HT1080 (cell line): Measurements from ENCODE around the gene SIK2. TPM values are rescaled to one million over a fixed set of nuclear protein-coding genes. Genes with fewer than 3 reads are reported as not detected.
A peak's percentile ranks its signal among the peaks of the same experiment; 100 is the strongest.

Experiments
- DNase-seq: peaks from one replicate; pipeline ENCODE4 v3.0.0-alpha.2; 2015; ENCODE audit warnings: low read depth
- total RNA-seq: library from RNA; depleted of rRNA; stranded (reverse); fragments of >200 nt; shearing (Covaris generic); gene quantifications from 2 replicates; pipeline ENCODE4 v1.2.3, GENCODE V29; 2014

The SIK2 gene
- total RNA-seq, 1 experiment from 2014 or later: 9.2 TPM

GRCh38 chr11:111729071-111729830 is 127.0 kb downstream of the SIK2 start:
- no peak for DNase-seq

GRCh38 chr11:111729831-111730311 is 127.6 kb downstream of the SIK2 start:
- no peak for DNase-seq

- no peak for DNase-seq
These were observed 128.8 kb downstream of the SIK2 start for GRCh38 chr11:111730871-111731591.

- no peak for DNase-seq
These were observed 129.6 kb downstream of the SIK2 start for GRCh38 chr11:111731821-111732220.

GRCh38 chr11:111733016-111733415 is 130.8 kb downstream of the SIK2 start:
- peak; percentile 42 for DNase-seq

GRCh38 chr11:111733611-111734088 is 131.4 kb downstream of the SIK2 start:
- DNase-seq: no peak

- no peak for DNase-seq
These were observed 132.1 kb downstream of the SIK2 start for GRCh38 chr11:111734101-111734953.

- no peak for DNase-seq
These were observed 132.7 kb downstream of the SIK2 start for GRCh38 chr11:111734954-111735261.

GRCh38 chr11:111735262-111736116 is 133.2 kb downstream of the SIK2 start:
- peak; percentile 94 for DNase-seq

GRCh38 chr11:111736181-111736590 is 133.9 kb downstream of the SIK2 start:
- no peak for DNase-seq

- no peak for DNase-seq
These were observed 134.6 kb downstream of the SIK2 start for GRCh38 chr11:111736621-111737443.

GRCh38 chr11:111737444-111738210 is 135.4 kb downstream of the SIK2 start:
- DNase-seq: no peak

GRCh38 chr11:111739299-111739698 is 137.1 kb downstream of the SIK2 start:
- DNase-seq: no peak

GRCh38 chr11:111741751-111742150 is 139.5 kb downstream of the SIK2 start:
- DNase-seq: no peak

- no peak for DNase-seq
These were observed 141.5 kb downstream of the SIK2 start for GRCh38 chr11:111743700-111744099.

GRCh38 chr11:111745719-111746504 is 143.7 kb downstream of the SIK2 start:
- DNase-seq: no peak

- no peak for DNase-seq
These were observed 146.0 kb downstream of the SIK2 start for GRCh38 chr11:111748035-111748804.
